Measurements from ENCODE around the gene FHAD1. TPM values are rescaled to one million over a fixed set of nuclear protein-coding genes. Genes with fewer than 3 reads are reported as not detected.
"Not testable (repeated sequence)": the region's sequence is repeated elsewhere in the genome, so short reads cannot be mapped to it uniquely, and the experiment has no call there.

Gene FHAD1
- total RNA-seq, 4 donors from 2014 or later, result under 0.01 to 0.26 (median 0.06) TPM; not detected in 1

GRCh38 chr1:15299179-15299578, 52.2 kb downstream of the FHAD1 start:
- TF ChIP-seq EP300 (IDR thresholded peaks at IDR 0.05), result no peak
- no peaks in the 10 kb centered on the region for H3K4me1 ChIP-seq
- no peak overlapping the region for H3K4me3 ChIP-seq
- 95% methylated on average over 1 of the region's 1 CpG for WGBS
- no peak overlapping the region for H3K27ac ChIP-seq (replicated peaks in 1 of 4)
- DNase-seq (ENCODE audit: extremely low spot score), result no peak
- H3K9me3 ChIP-seq, result no peaks in the 10 kb centered on the region
- intact Hi-C loops (cut with DNase I), result no loop called here
- H3K36me3 ChIP-seq, result no peaks in the 10 kb centered on the region
- no peaks in the 10 kb centered on the region for H3K27me3 ChIP-seq

GRCh38 chr1:15299806-15300205, 52.8 kb downstream of the FHAD1 start:
- H3K27me3 ChIP-seq, result no peaks in the 10 kb centered on the region
- H3K4me3 ChIP-seq, result no peak overlapping the region
- 80% methylated on average over 4 of the region's 4 CpGs for WGBS
- no peaks in the 10 kb centered on the region for H3K9me3 ChIP-seq
- intact Hi-C loops (cut with DNase I), result no loop called here
- DNase-seq (ENCODE audit: extremely low spot score), result no peak
- H3K36me3 ChIP-seq, result no peaks in the 10 kb centered on the region
- TF ChIP-seq POLR2AphosphoS5 (IDR thresholded peaks at IDR 0.05) (no peak), POLR2A (IDR thresholded peaks at IDR 0.05; ENCODE audit: low read depth) (no peak), CTCF (IDR thresholded peaks at IDR 0.05) (no peak), EP300 (IDR thresholded peaks at IDR 0.05) (no peak)
- H3K4me1 ChIP-seq, result peaks cover 0 to 5% (median 2%) of the 10 kb centered on the region in 4 donors
- H3K27ac ChIP-seq (replicated peaks in 1 of 4), result no peak overlapping the region

- peaks cover 0 to 6% (median 2%) of the 10 kb centered on the region in 4 donors for H3K4me1 ChIP-seq
- no peaks in the 10 kb centered on the region for H3K36me3 ChIP-seq
- H3K27me3 ChIP-seq, result no peaks in the 10 kb centered on the region
- no peaks in the 10 kb centered on the region for H3K9me3 ChIP-seq
- intact Hi-C loops (cut with DNase I), result loop anchor here (1.0 kb wide), 1 partner anchor 176 kb away; no protein-coding TSS in a partner anchor
- TF ChIP-seq CTCF (IDR thresholded peaks at IDR 0.05), result no peak
- TF ChIP-seq EP300 (IDR thresholded peaks at IDR 0.05), result no peak
- TF ChIP-seq POLR2AphosphoS5 (IDR thresholded peaks at IDR 0.05), result no peak
- no peak for TF ChIP-seq POLR2A (IDR thresholded peaks at IDR 0.05; ENCODE audit: low read depth)
- WGBS, result 89% methylated on average over 6 of the region's 6 CpGs
- DNase-seq (ENCODE audit: extremely low spot score), result no peak
- no peak overlapping the region for H3K4me3 ChIP-seq
- no peak overlapping the region for H3K27ac ChIP-seq (replicated peaks in 1 of 4)
Observed at GRCh38 chr1:15303935-15304334, 56.9 kb downstream of the FHAD1 start.

- Histone ChIP-seq H3K4me3 (no peak overlapping the region), H3K27me3 (no peaks in the 10 kb centered on the region), H3K9me3 (no peaks in the 10 kb centered on the region), H3K4me1 (peaks cover 0 to 6% (median 2%) of the 10 kb centered on the region in 4 donors), H3K36me3 (no peaks in the 10 kb centered on the region), H3K27ac (replicated peaks in 1 of 4) (no peak overlapping the region)
- intact Hi-C loops (cut with DNase I), result loop anchor here (1.0 kb wide), 1 partner anchor 177 kb away; no protein-coding TSS in a partner anchor
- TF ChIP-seq POLR2A (IDR thresholded peaks at IDR 0.05; ENCODE audit: low read depth), result no peak
- no peak for TF ChIP-seq EP300 (IDR thresholded peaks at IDR 0.05)
- peak; percentile 87 to 92 (median 88) for TF ChIP-seq CTCF (IDR thresholded peaks at IDR 0.05)
- no peak for TF ChIP-seq POLR2AphosphoS5 (IDR thresholded peaks at IDR 0.05)
- DNase-seq (ENCODE audit: extremely low spot score), result no peak
- WGBS, result 31% methylated on average over 15 of the region's 15 CpGs
Observed at GRCh38 chr1:15304708-15305467, 57.9 kb downstream of the FHAD1 start.

GRCh38 chr1:15305468-15305770, 58.4 kb downstream of the FHAD1 start:
- Histone ChIP-seq H3K36me3 (no peaks in the 10 kb centered on the region), H3K9me3 (no peaks in the 10 kb centered on the region), H3K27ac (replicated peaks in 1 of 4) (no peak overlapping the region), H3K27me3 (no peaks in the 10 kb centered on the region), H3K4me3 (no peak overlapping the region), H3K4me1 (peaks cover 0 to 6% (median 2%) of the 10 kb centered on the region in 4 donors)
- intact Hi-C loops (cut with DNase I), result no loop called here
- 81% methylated on average over 7 of the region's 7 CpGs for WGBS
- no peak for TF ChIP-seq POLR2AphosphoS5 (IDR thresholded peaks at IDR 0.05)
- no peak for TF ChIP-seq POLR2A (IDR thresholded peaks at IDR 0.05; ENCODE audit: low read depth)
- TF ChIP-seq CTCF (IDR thresholded peaks at IDR 0.05), result no peak
- no peak for TF ChIP-seq EP300 (IDR thresholded peaks at IDR 0.05)
- no peak for DNase-seq (ENCODE audit: extremely low spot score)

GRCh38 chr1:15306352-15306751, 59.3 kb downstream of the FHAD1 start:
- H3K4me3 ChIP-seq; H3K27me3 ChIP-seq; H3K36me3 ChIP-seq; H3K9me3 ChIP-seq; intact Hi-C loops (cut with DNase I); H3K4me1 ChIP-seq; H3K27ac ChIP-seq (replicated peaks in 1 of 4); DNase-seq (ENCODE audit: extremely low spot score): not testable (repeated sequence)
- 100% methylated on average over 1 of the region's 1 CpG for WGBS

Data from esophagus muscularis mucosa (tissue), 4 donors.